Liver (tissue), 9 donors: ENCODE data around the gene EIF2AK3. TPM values are rescaled to one million over a fixed set of nuclear protein-coding genes. Genes with fewer than 3 reads are reported as not detected.

ENCODE experiments used
- DNase-seq: peaks from one replicate; pipeline ENCODE4 v3.0.0-alpha.2; 2017; ENCODE audit warnings: low spot score
- H3K27ac ChIP-seq, 2 donors: one replicate each; pipeline ENCODE4 v1.7.0; 2013; ENCODE audit warnings: inconsistent platforms in 2 of 2, low read length in 2 of 2, control low read depth in 1 of 2, low read depth in 1 of 2, mild to moderate bottlenecking in 1 of 2
- H3K27me3 ChIP-seq, 4 donors: one replicate each; pipeline versions ENCODE4 v1.6.1 to v1.7.0; 2013; ENCODE audit warnings: low read length in 3 of 4, inconsistent platforms in 1 of 4, mild to moderate bottlenecking in 1 of 4, moderate library complexity in 1 of 4; ENCODE audit not compliant: control insufficient read depth in 4 of 4, insufficient read depth in 4 of 4
- H3K36me3 ChIP-seq, 4 donors: one replicate each; pipeline versions ENCODE4 v1.6.1 to v1.7.0; 2013; ENCODE audit warnings: low read length in 3 of 4, mild to moderate bottlenecking in 3 of 4, low read depth in 1 of 4, moderate library complexity in 1 of 4; ENCODE audit not compliant: control insufficient read depth in 4 of 4, insufficient read depth in 3 of 4
- H3K4me1 ChIP-seq, 4 donors: one replicate each; pipeline versions ENCODE4 v1.6.1 to v1.7.0; 2013; ENCODE audit warnings: low read length in 3 of 4, mild to moderate bottlenecking in 3 of 4, moderate library complexity in 1 of 4; ENCODE audit not compliant: control insufficient read depth in 4 of 4, insufficient read depth in 4 of 4
- H3K4me3 ChIP-seq, 3 donors: one replicate each; pipeline versions ENCODE4 v1.6.1 to v1.7.0; 2013; ENCODE audit warnings: low read length in 3 of 3, control low read depth in 1 of 3, low read depth in 1 of 3, mild to moderate bottlenecking in 1 of 3
- H3K9ac ChIP-seq, 2 donors: one replicate each; pipeline ENCODE4 v1.7.0; 2013; ENCODE audit warnings: low read length in 2 of 2, mild to moderate bottlenecking in 2 of 2, moderate library complexity in 2 of 2, control low read depth in 1 of 2, low read depth in 1 of 2
- H3K9me3 ChIP-seq, 4 donors: one replicate each; pipeline versions ENCODE4 v1.6.1 to v1.7.0; 2013; ENCODE audit warnings: low read length in 3 of 4; ENCODE audit not compliant: control insufficient read depth in 4 of 4
- ATF3 ChIP-seq: IDR thresholded peaks from 2 replicates; pipeline ENCODE4 v1.6.1; 2016; ENCODE audit warnings: antibody characterized with exemption
- CTCF ChIP-seq: fragments of 150-350 bp; IDR thresholded peaks from 2 replicates; pipeline ENCODE4 v1.5.1; 2017; ENCODE audit warnings: improper control_type of control experiment, low read depth, low read length; ENCODE audit not compliant: missing input control
- EGR1 ChIP-seq, 2 donors: IDR thresholded peaks; 2 replicates each; pipeline ENCODE4 v1.6.1; 2016 to 2018; ENCODE audit warnings: antibody characterized with exemption in 2 of 2, low read depth in 2 of 2
- FOXA1 ChIP-seq: IDR thresholded peaks from 2 replicates; pipeline ENCODE4 v1.6.1; 2016; ENCODE audit warnings: antibody characterized with exemption
- FOXA2 ChIP-seq: IDR thresholded peaks from 2 replicates; pipeline ENCODE4 v1.6.1; 2016; ENCODE audit warnings: antibody characterized with exemption
- GABPA ChIP-seq, 2 donors: IDR thresholded peaks in 1 of 2; conservative IDR thresholded peaks in 1 of 2; 2 replicates each; pipeline ENCODE4 v1.6.1; 2016; ENCODE audit warnings: antibody characterized with exemption in 2 of 2, mild to moderate bottlenecking in 1 of 2, moderate library complexity in 1 of 2
- HNF4A ChIP-seq, 2 donors: conservative IDR thresholded peaks; 2 replicates each; pipeline ENCODE4 v1.6.1; 2016; ENCODE audit warnings: antibody characterized with exemption in 2 of 2, mild to moderate bottlenecking in 2 of 2
- HNF4G ChIP-seq: IDR thresholded peaks from 2 replicates; pipeline ENCODE4 v1.6.1; 2016; ENCODE audit warnings: antibody characterized with exemption
- JUND ChIP-seq, 2 donors: IDR thresholded peaks; 2 replicates each; pipeline ENCODE4 v1.6.1; 2016; ENCODE audit warnings: antibody characterized with exemption in 2 of 2
- MAX ChIP-seq: IDR thresholded peaks from 2 replicates; pipeline ENCODE4 v1.6.1; 2016; ENCODE audit warnings: antibody characterized with exemption
- NR2F2 ChIP-seq: IDR thresholded peaks from 2 replicates; pipeline ENCODE4 v1.6.1; 2016; ENCODE audit warnings: antibody characterized with exemption
- RAD21 ChIP-seq, 2 donors: IDR thresholded peaks; 2 replicates each; pipeline ENCODE4 v1.6.1; 2016; ENCODE audit warnings: antibody characterized with exemption in 2 of 2, mild to moderate bottlenecking in 2 of 2
- REST ChIP-seq: IDR thresholded peaks from 2 replicates; pipeline ENCODE4 v1.6.1; 2016; ENCODE audit warnings: antibody characterized with exemption, mild to moderate bottlenecking
- RXRA ChIP-seq, 2 donors: IDR thresholded peaks; 2 replicates each; pipeline ENCODE4 v1.6.1; 2017 to 2018; ENCODE audit warnings: antibody characterized with exemption in 2 of 2, mild to moderate bottlenecking in 1 of 2
- SP1 ChIP-seq: IDR thresholded peaks from 2 replicates; pipeline ENCODE4 v1.6.1; 2018; ENCODE audit warnings: antibody characterized with exemption, mild to moderate bottlenecking
- TAF1 ChIP-seq: conservative IDR thresholded peaks from 2 replicates; pipeline ENCODE4 v1.6.1; 2016; ENCODE audit warnings: antibody characterized with exemption, mild to moderate bottlenecking
- YY1 ChIP-seq: IDR thresholded peaks from 2 replicates; pipeline ENCODE4 v1.6.1; 2016; ENCODE audit warnings: antibody characterized with exemption, mild to moderate bottlenecking
- WGBS: extraction: QIAGEN DNeasy Blood & Tissue Kit; methylation state at CpG from one replicate; pipeline ENCODE4 v1.1.7; 2013; 5-methylcytosine and 5-hydroxymethylcytosine counted together
- polyA plus RNA-seq, 2 donors: library from polyadenylated mRNA; stranded (reverse) in 1 of 2; unstranded in 1 of 2; fragments of 200-250 nt in 1 of 2; fragments of >200 nt in 1 of 2; fragmentation: Nextera tagmentation in 1 of 2; extraction: Ambion mirVana in 1 of 2; gene quantifications; one replicate each; pipeline versions ENCODE4 v1.2.1 to v1.2.3, GENCODE V29; 2013 to 2015
- total RNA-seq, 2 donors: library from RNA; depleted of rRNA; stranded (reverse); fragments of >200 nt; gene quantifications; one replicate each; pipeline ENCODE4 v1.2.3, GENCODE V29; 2014
- TF ChIP-seq, protein P1 (sequence below): IDR thresholded peaks from 2 replicates; pipeline ENCODE4 v1.6.1; 2016; ENCODE audit warnings: antibody characterized with exemption
- donor health status: healthy.
- donor health status: healthy.
- donor health status: healthy.
- donor health status: healthy.
- donor health status: healthy.

The EIF2AK3 gene
- total and polyA plus RNA-seq, 4 donors: 2.9 to 31.5 (median 9.2) TPM

DNA sequence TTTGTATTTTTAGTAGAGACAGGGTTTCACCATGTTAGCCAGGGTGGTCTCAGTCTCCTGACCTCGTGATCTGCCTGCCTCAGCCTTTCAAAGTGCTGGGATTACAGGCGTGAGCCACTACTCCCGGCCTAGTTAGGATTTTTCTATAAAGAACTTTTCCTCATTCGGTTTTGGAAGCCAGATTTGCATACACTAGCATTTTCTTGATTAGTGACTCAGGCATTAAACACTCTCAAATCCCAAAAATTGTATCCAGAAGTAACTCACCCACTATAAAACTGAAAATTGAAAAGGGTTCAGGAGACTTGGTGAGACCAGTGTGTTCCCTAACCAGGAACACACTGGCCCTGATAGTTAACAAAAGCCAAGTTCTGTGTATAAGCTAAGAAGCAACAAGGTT lies 25.2 kb downstream of the EIF2AK3 start:
- Histone ChIP-seq H3K4me1 (peaks cover 0 to 4% (median 3%) of the 10 kb centered on the region in 4 donors), H3K4me3 (no peak overlapping the region), H3K9me3 (no peaks in the 10 kb centered on the region), H3K9ac (no peak overlapping the region), H3K27me3 (no peaks in the 10 kb centered on the region), H3K36me3 (peaks cover 0 to 1% (median 0%) of the 10 kb centered on the region in 4 donors), H3K27ac (no peak overlapping the region)
- DNase-seq: no peak
- 92% methylated on average over 4 of the region's 4 CpGs for WGBS
- TF ChIP-seq HNF4G: no peak
- no peak for TF ChIP-seq JUND (IDR thresholded peaks at IDR 0.05)
- TF ChIP-seq GABPA (IDR thresholded peaks at IDR 0.05 in 1 of 2, conservative IDR thresholded peaks at IDR 0.05 in 1 of 2): no peak
- no peak for TF ChIP-seq SP1
- TF ChIP-seq YY1: no peak
- no peak for TF ChIP-seq REST
- TF ChIP-seq, protein P1, sequence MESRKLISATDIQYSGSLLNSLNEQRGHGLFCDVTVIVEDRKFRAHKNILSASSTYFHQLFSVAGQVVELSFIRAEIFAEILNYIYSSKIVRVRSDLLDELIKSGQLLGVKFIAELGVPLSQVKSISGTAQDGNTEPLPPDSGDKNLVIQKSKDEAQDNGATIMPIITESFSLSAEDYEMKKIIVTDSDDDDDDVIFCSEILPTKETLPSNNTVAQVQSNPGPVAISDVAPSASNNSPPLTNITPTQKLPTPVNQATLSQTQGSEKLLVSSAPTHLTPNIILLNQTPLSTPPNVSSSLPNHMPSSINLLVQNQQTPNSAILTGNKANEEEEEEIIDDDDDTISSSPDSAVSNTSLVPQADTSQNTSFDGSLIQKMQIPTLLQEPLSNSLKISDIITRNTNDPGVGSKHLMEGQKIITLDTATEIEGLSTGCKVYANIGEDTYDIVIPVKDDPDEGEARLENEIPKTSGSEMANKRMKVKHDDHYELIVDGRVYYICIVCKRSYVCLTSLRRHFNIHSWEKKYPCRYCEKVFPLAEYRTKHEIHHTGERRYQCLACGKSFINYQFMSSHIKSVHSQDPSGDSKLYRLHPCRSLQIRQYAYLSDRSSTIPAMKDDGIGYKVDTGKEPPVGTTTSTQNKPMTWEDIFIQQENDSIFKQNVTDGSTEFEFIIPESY: no peak
- no peak for TF ChIP-seq RXRA (IDR thresholded peaks at IDR 0.05)
- TF ChIP-seq EGR1 (IDR thresholded peaks at IDR 0.05; ENCODE audit: low read depth in 2 of 2): no peak
- no peak for TF ChIP-seq ATF3
- TF ChIP-seq FOXA2: no peak
- no peak for TF ChIP-seq CTCF
- no peak for TF ChIP-seq FOXA1
- no peak for TF ChIP-seq MAX
- no peak for TF ChIP-seq NR2F2
- no peak for TF ChIP-seq HNF4A (conservative IDR thresholded peaks at IDR 0.05)
- TF ChIP-seq TAF1: no peak
- no peak for TF ChIP-seq RAD21 (IDR thresholded peaks at IDR 0.05)
